Breast epithelium (tissue), 4 donors: ENCODE measurements around the gene SNX33. TPM values are rescaled to one million over a fixed set of nuclear protein-coding genes. Genes with fewer than 3 reads are reported as not detected.

Source experiments
- DNase-seq, 2 donors: peaks; one replicate each; pipeline ENCODE4 v3.0.0-alpha.2; 2019; ENCODE audit warnings: low spot score in 2 of 2
- H3K27ac ChIP-seq, 2 donors: fragments of 200-600 bp; sonication (generic) in 1 of 2; one replicate each; pipeline ENCODE4 v1.5.1; 2016 to 2019; ENCODE audit warnings: mild to moderate bottlenecking in 1 of 2
- H3K27me3 ChIP-seq, 2 donors: fragments of 200-600 bp; sonication (generic) in 1 of 2; one replicate each; pipeline versions ENCODE4 v1.5.1 to v1.6.0; 2017 to 2019; ENCODE audit warnings: control low read depth in 1 of 2, mild to moderate bottlenecking in 1 of 2
- H3K36me3 ChIP-seq: fragments of 200-600 bp; one replicate; pipeline ENCODE4 v1.5.1; 2019
- H3K4me1 ChIP-seq, 2 donors: fragments of 200-600 bp; sonication (generic); one replicate each; pipeline ENCODE4 v1.5.1; 2016 to 2019; ENCODE audit warnings: control low read depth in 1 of 2
- H3K4me3 ChIP-seq, 3 donors: fragments of 200-600 bp; sonication (generic); 1 replicate in 2 of 3; 2 replicates in 1 of 3; pipeline ENCODE4 v1.5.1; 2016 to 2019; ENCODE audit warnings: mild to moderate bottlenecking in 3 of 3, moderate library complexity in 2 of 3
- H3K9me3 ChIP-seq, 2 donors: fragments of 200-600 bp; sonication (generic) in 1 of 2; one replicate each; pipeline ENCODE4 v1.5.1; 2016 to 2019; ENCODE audit warnings: control low read depth in 1 of 2
- CTCF ChIP-seq, 3 donors: fragments of 450-650 bp; IDR thresholded peaks; one replicate each; pipeline ENCODE4 v1.5.1; 2016 to 2017; ENCODE audit warnings: antibody characterized with exemption in 3 of 3, mild to moderate bottlenecking in 3 of 3, moderate library complexity in 3 of 3
- POLR2A ChIP-seq: fragments of 450-650 bp; IDR thresholded peaks from one replicate; pipeline ENCODE4 v1.6.1; 2016; ENCODE audit warnings: antibody characterized with exemption, mild to moderate bottlenecking, moderate library complexity
- POLR2AphosphoS5 ChIP-seq, 3 donors: sonication (generic); formaldehyde crosslinking; IDR thresholded peaks; one replicate each; pipeline ENCODE4 v1.6.1; 2017; ENCODE audit warnings: antibody characterized with exemption in 3 of 3
- intact Hi-C: fragments of 100-400 bp; cut with DNase I; formaldehyde crosslinking; loops from one replicate; pipeline ENCODE4 v1.15.1; 2023; ENCODE audit warnings: low total_unique reads
- total RNA-seq, 3 donors: library from RNA; depleted of rRNA; stranded (reverse); fragments of >200 nt; gene quantifications; one replicate each; pipeline ENCODE4 v1.1.0, GENCODE V29; 2016

Gene SNX33
- total RNA-seq, 3 donors from 2014 or later, result 32.8 to 42.7 (median 36.3) TPM

- intact Hi-C loops, result no loop called here
- peak overlapping the region; percentile 87 to 94 for H3K27ac ChIP-seq
Observed at GRCh38 chr15:75637245-75638009, 10.3 kb upstream of the SNX33 start.

GRCh38 chr15:75639191-75639708, 8.5 kb upstream of the SNX33 start:
- Histone ChIP-seq H3K4me1 (peaks cover 0 to 13% of the 10 kb centered on the region in 2 donors), H3K27ac (peak overlapping the region; percentile 87 to 94), H3K36me3 (no peaks in the 10 kb centered on the region), H3K9me3 (no peaks in the 10 kb centered on the region), H3K27me3 (no peaks in the 10 kb centered on the region), H3K4me3 (peak overlapping the region; percentile 83 to 96 (median 83))
- TF ChIP-seq POLR2AphosphoS5 (IDR thresholded peaks at IDR 0.05), result no peak
- no peak for DNase-seq
- intact Hi-C loops, result no loop called here

More at GRCh38 chr15:75637245-75638009, 10.3 kb upstream of the SNX33 start:
- H3K4me1 ChIP-seq, result peaks cover 0 to 13% of the 10 kb centered on the region in 2 donors
- H3K36me3 ChIP-seq, result no peaks in the 10 kb centered on the region
- no peaks in the 10 kb centered on the region for H3K27me3 ChIP-seq
- no peaks in the 10 kb centered on the region for H3K9me3 ChIP-seq
- TF ChIP-seq POLR2A, result no peak
- TF ChIP-seq POLR2AphosphoS5 (IDR thresholded peaks at IDR 0.05), result no peak
- TF ChIP-seq CTCF (IDR thresholded peaks at IDR 0.05), result no peak
- DNase-seq, result no peak
- H3K4me3 ChIP-seq, result peak overlapping the region in 2 of 3 donors; percentile 83 to 96

GRCh38 chr15:75639709-75640482, 7.8 kb upstream of the SNX33 start, which contains the start of gene IMP3:
Gene IMP3 (minus strand): TSS chr15:75640224. CDS start chr15:75640168, 56 bp downstream.
- peak; percentile 94 to 96 for DNase-seq
- Histone ChIP-seq H3K4me1 (peaks cover 0 to 13% of the 10 kb centered on the region in 2 donors), H3K27me3 (no peaks in the 10 kb centered on the region), H3K9me3 (no peaks in the 10 kb centered on the region), H3K36me3 (no peaks in the 10 kb centered on the region), H3K27ac (peak within 1 kb of the TSS; percentile 87 to 94), H3K4me3 (peak within 1 kb of the TSS; percentile 83 to 96 (median 83))
- TF ChIP-seq POLR2A (peak; percentile 84), CTCF (IDR thresholded peaks at IDR 0.05) (peak in 1 of 3 donors; percentile 13), POLR2AphosphoS5 (IDR thresholded peaks at IDR 0.05) (peak; percentile 91 to 96 (median 95))
- intact Hi-C loops, result no loop called here

DNA sequence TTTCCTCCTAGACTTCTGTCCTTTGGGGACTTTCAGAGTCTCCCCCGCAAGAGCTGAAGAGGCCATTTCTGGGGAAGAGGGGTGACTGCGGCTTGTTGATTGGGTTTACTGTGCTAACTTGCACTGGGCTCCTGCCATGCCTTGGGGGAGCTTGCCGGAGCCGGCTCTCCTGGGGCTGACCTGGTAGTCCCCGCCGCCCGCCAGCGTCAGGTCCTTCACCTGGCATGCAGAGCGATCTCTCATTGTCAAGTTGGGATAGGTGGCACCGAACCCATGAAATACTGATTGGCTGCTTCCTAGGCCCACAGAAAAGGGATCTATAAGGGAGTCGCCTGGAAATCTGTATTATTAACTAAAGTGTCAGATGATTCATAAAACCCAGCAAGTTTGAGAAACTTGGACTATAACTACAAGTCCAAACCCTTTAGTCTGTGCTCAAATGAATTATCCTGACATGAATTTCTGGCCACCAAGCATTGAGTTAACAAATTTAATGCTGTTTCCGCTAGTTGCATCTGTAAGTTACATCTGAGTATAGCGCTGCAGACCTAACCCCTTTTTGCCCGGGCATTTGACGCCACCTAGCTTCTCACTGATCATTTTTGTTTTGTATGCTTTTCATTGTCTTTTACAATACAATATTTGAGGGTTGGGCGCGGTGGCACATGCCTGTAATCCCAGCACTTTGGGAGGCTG, 7.1 kb upstream of the SNX33 start:
- peak overlapping the region; percentile 83 to 96 (median 83) for H3K4me3 ChIP-seq
- intact Hi-C loops, result no loop called here
- peaks cover 0 to 13% of the 10 kb centered on the region in 2 donors for H3K4me1 ChIP-seq
- TF ChIP-seq CTCF (IDR thresholded peaks at IDR 0.05), result no peak
- no peak for TF ChIP-seq POLR2AphosphoS5 (IDR thresholded peaks at IDR 0.05)
- TF ChIP-seq POLR2A, result no peak
- H3K36me3 ChIP-seq, result no peaks in the 10 kb centered on the region
- DNase-seq, result no peak
- H3K27ac ChIP-seq, result peak overlapping the region; percentile 87 to 94
- no peaks in the 10 kb centered on the region for H3K27me3 ChIP-seq
- no peaks in the 10 kb centered on the region for H3K9me3 ChIP-seq

- H3K4me1 ChIP-seq, result peaks cover 0 to 17% of the 10 kb centered on the region in 2 donors
- no peaks in the 10 kb centered on the region for H3K9me3 ChIP-seq
- H3K36me3 ChIP-seq, result no peaks in the 10 kb centered on the region
- no peak for TF ChIP-seq CTCF (IDR thresholded peaks at IDR 0.05)
- TF ChIP-seq POLR2A, result no peak
- no peak for TF ChIP-seq POLR2AphosphoS5 (IDR thresholded peaks at IDR 0.05)
- peak overlapping the region in 1 of 2 donors; percentile 87 for H3K27ac ChIP-seq
- intact Hi-C loops, result no loop called here
- DNase-seq, result no peak
- H3K27me3 ChIP-seq, result no peaks in the 10 kb centered on the region
- H3K4me3 ChIP-seq, result no peak overlapping the region
Observed at GRCh38 chr15:75641179-75641503, 6.6 kb upstream of the SNX33 start.
